HG02870 (cell line): Measurements from ENCODE around the gene GNG2.

Source experiments
- ATAC-seq: cut with Tn5 transposase; IDR thresholded peaks from one replicate; pipeline ENCODE4 v1.9.1; 2021; ENCODE audit warnings: mild to moderate bottlenecking, moderate library complexity; ENCODE audit not compliant: unreplicated experiment

The GNG2 gene

GRCh38 chr14:51855234-51855633, 5.2 kb upstream of the GNG2 start:
- no peak for ATAC-seq

GRCh38 chr14:51856792-51857296, 3.6 kb upstream of the GNG2 start:
- ATAC-seq = no peak

DNA sequence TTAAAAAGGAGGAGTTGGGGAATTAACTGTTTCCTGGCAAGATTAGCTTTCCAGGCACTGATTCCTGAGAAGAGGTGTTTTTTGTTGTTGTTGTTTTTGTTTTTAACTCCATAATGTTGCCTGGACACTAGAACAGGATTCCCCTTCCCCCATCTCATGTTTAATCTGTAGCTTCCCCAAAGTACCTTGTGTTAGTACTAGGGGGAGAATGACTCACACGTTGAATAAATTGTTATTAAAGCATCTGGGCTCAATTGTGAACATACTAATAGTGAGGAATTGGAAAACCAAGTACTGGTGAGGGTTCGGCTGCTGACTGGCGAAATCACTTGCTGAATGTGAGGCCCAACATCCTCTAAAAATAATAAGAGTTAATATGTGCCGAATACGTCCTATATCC, 1.3 kb upstream of the GNG2 start:
- ATAC-seq = no peak

GRCh38 chr14:51860825-51861499, 550 bp downstream of the GNG2 start:
- ATAC-seq = no peak

DNA sequence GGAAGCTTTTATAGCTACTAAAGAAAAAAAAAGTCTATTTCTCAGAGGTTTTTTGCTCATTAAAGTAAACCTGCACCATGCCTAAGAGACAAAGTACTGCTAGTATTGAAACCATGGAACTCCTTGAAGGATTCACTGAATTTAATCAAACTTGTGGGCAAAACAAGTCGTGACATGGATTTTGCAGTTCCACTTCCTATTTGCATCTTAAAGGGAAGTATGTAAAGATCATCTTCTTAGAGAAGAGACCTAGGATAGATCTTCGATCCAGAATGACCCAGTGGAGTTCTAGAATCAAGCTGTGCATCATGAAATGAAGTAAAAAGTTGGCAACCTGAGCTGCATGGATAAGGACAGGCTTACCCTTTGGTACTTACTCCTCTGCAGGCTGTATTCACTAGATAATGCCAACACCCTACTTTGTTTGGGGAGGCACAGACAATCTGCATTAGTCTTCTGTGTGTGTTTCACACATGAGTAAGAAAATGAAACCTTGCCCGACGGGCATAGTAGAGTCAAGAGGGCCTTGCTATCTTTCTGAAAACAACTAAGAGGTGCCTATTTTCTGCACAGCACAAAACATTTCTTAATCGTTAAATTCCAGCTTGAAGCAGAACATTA, 1.9 kb downstream of the GNG2 start:
- no peak for ATAC-seq

GRCh38 chr14:51862860-51863259, 2.4 kb downstream of the GNG2 start:
- ATAC-seq = no peak

DNA sequence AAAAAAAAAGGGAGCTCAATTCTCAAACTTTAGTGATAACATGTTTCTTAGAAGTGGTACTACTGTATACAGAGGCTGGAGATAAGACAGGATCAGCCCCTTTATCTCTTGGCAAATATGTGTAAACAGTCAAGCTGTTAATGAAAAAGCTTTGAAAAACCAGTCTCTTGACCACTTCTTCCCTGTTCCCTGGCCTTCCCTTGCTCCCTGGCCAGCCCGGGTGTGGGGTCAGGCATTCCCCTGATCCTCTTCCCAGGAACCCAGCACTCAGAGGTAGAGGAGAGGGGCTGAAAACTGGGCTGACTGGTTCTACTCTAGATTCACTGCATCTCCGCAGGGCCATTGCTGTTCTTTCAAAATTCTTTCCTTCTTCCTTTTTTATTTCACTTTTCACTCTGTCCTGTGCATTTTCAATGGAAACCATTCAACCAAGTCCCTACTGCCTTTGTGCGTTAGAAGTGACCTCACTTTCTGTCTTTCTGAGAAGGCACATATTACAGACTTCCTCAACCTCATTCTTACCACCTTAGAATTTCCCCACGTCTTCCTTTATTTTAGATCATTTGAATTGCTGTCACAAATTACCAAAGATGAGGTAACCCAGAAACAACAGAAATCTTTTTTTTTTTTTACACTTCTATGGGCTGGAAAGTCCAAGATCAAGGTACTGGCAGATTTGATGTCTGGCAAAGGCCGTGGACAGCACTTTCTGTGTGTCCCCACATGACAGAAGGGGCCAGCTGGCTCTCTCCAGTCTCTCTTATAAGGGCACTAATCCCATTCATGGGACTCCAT, 5.7 kb downstream of the GNG2 start:
- peak; percentile 37 for ATAC-seq

GRCh38 chr14:51867741-51868140, 7.3 kb downstream of the GNG2 start:
- no peak for ATAC-seq

GRCh38 chr14:51868405-51868804, 8.0 kb downstream of the GNG2 start:
- no peak for ATAC-seq

DNA sequence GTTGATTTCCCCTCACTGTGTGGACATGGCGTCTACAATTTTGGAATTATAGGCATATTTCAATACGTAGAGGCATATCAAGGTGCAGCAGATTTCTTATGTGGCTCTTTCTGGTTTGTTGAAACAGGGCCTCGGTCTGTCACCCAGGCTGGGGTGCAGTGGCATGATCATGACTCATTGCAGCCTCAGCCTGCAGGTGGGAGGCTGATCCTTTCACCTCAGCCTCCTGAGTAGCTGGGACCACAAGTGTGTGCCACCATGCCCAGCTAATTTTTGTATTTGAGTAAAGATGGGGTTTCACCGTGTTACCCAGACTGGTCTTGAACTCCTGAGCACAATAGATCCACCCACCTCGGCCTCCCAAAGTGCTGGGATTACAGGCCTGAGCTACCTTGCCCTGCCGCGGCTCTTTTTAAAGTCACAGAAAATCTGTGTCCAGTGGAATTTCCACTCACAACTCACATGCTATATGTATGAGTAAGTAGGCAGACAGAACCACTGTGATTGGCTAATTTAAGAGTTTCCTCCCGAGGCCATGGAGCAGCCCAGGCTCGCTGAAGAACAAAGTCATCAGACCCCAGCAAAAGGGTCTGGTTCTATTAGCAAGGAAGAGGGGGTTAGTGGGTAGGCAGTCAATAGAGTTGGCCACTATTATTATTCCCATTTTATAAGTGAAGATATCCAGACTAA, 9.1 kb downstream of the GNG2 start:
- no peak for ATAC-seq

DNA sequence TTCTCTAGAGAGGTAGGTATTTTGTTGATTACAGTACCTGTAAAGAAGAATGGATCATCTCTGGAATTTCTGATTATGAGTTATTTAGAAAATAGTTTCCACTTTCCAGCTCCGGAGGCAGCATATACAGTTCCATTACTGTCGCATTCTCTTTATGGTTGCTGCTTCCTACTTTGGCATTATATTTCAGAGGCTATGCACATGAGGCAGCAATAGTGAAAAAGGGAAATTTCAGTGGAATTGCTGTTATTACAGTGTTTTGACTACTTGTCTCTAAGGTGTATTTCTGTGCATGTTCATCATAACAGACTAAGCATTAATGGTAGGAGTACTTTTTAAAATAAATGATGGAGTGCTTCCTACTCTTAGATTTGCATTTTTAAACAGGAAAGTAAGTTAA, 10.2 kb downstream of the GNG2 start:
- no peak for ATAC-seq

GRCh38 chr14:51871846-51872245, 11.4 kb downstream of the GNG2 start:
- ATAC-seq = no peak

GRCh38 chr14:51872396-51872795, 12.0 kb downstream of the GNG2 start:
- ATAC-seq = no peak

DNA sequence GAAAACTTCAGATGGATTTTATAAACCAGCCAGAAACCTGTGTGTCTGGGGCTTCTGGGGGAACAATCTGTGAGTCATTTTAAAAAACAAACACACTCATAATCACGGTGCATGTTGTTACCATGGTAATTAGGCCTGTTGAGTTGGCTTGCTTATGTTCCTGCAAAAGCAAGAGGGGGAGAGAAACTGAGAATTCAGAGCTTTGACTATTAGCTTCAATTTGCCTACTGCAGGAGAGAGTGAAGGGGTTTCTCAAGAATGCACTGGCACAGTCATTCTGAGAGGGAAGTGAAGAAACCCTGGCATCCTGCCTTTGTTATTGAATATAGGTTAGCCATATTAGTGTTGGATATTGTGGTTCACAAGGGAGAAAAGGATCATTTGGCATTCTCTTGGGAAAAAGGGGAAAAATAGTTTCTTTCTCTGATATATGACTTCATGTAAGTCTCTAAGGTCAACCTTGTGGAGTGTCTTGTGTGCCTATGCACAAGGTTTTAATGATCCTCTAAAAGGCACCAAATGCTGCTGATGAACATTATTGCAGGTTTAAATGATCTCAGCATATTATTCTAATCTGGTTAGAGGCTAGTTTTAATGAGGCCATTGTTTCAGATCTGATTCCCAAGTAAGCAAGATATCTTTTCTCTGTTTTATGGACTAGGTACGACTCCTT, 12.9 kb downstream of the GNG2 start:
- peak; percentile 92 for ATAC-seq

DNA sequence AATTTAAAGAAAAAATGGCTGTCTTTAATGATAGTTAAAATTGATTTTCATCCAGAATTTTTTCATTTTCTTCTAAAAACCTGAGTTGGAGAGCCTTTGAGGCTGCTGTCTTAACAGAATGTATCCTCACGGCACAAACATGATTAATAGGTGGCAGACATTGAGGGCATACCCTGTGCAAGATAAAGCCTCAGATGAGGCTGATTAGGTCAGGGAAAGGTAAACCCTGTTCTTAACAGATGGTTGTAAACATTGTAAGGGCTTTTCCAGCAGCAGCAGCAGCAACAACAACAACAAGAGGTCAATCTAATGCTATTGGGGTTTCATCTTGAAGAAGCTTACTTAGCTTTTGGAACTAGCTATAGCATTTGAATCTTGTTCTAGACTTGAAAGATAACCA, 17.4 kb downstream of the GNG2 start:
- ATAC-seq = no peak

DNA sequence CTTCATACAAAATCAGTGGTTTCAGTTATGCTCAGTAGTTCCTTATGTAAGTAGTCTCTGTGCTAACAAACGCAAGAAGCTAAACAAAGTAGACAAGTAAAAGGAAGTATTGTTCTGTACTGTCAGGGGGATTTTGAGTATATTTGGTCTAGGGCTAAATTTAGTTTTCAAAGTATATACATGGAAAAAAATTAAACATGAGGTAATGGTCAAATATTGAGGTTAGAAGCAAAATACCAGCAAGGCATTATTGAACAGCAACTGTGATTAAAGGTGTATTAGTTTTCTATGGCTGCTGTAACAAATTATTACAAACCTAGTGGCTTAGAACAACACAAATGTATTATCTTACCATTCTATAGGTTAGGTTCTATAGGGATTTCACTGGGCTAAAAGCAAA, 18.8 kb downstream of the GNG2 start:
- ATAC-seq = no peak

- peak; percentile 64 for ATAC-seq
These were observed 20.6 kb downstream of the GNG2 start for GRCh38 chr14:51880835-51881580.

- no peak for ATAC-seq
These were observed 21.2 kb downstream of the GNG2 start for GRCh38 chr14:51881636-51882035.

- no peak for ATAC-seq
These were observed 22.8 kb downstream of the GNG2 start for GRCh38 chr14:51883232-51883631.
